ENCODE measurements around the gene ACTL9. TPM values are rescaled to one million over a fixed set of nuclear protein-coding genes. Genes with fewer than 3 reads are reported as not detected.

ACTL9 gene
- polyA plus RNA-seq, 1 of the 3 experiments (the other 2 are of a cell fraction), result not detected

GRCh38 chr19:8665468-8666213 lies 33.0 kb downstream of the ACTL9 start:
- no peaks in the 10 kb centered on the region for H3K36me3 ChIP-seq (replicated peaks in 1 of 2; ENCODE audit: control insufficient read depth in 1 of 2, insufficient read depth in 2 of 2, low read length in 1 of 2)
- no peaks in the 10 kb centered on the region for H3K9me2 ChIP-seq
- no peak overlapping the region for H3K9ac ChIP-seq
- ChIA-PET CTCF (interaction anchor here (0.7 to 1.0 kb wide), 4 partner anchors 11 to 1762 kb away, joined by 3 to 4 read pairs (median 3); no protein-coding TSS in a partner anchor), POLR2A (no interaction called here)
- H2AFZ ChIP-seq (ENCODE audit: low read depth), result no peak overlapping the region
- H3K27me3 ChIP-seq (ENCODE audit: insufficient read depth), result peaks cover 35% of the 10 kb centered on the region; the same call in 1 of the 2 replicates
- H3K9me3 ChIP-seq, result no peaks in the 10 kb centered on the region
- TF ChIP-seq NFIC (IDR thresholded peaks at IDR 0.05; ENCODE audit: borderline replicate concordance), result no peak
- TF ChIP-seq JUND (IDR thresholded peaks at IDR 0.05), result no peak
- no peak for TF ChIP-seq MXI1 (IDR thresholded peaks at IDR 0.05; ENCODE audit: low read depth, low read length)
- no peak for TF ChIP-seq MEF2A (IDR thresholded peaks at IDR 0.05; ENCODE audit: borderline replicate concordance, low read depth)
- TF ChIP-seq YY1 (IDR thresholded peaks at IDR 0.05; ENCODE audit: low read depth), result no peak
- TF ChIP-seq RFX5 (IDR thresholded peaks at IDR 0.05; ENCODE audit: low read length), result no peak
- TF ChIP-seq FOXM1 (IDR thresholded peaks at IDR 0.05; ENCODE audit: low read depth), result no peak
- no peak overlapping the region for H3K27ac ChIP-seq (ENCODE audit: low read depth in 2 of 2, low read length in 1 of 2)
- no peaks in the 10 kb centered on the region for H3K79me2 ChIP-seq (ENCODE audit: insufficient read depth)
- H4K20me1 ChIP-seq (ENCODE audit: insufficient read depth), result no peaks in the 10 kb centered on the region
- H3K4me2 ChIP-seq, result no peak overlapping the region
- H3K4me3 ChIP-seq (ENCODE audit: low read depth in 2 of 2, low read length in 1 of 2), result no peak overlapping the region
- no peaks in the 10 kb centered on the region for H3F3A ChIP-seq (replicated peaks; ENCODE audit: insufficient read depth)
- 3% methylated on average over 3 of the region's 3 CpGs for WGBS (ENCODE audit: low lambda C conversion rate)
- no peaks in the 10 kb centered on the region for H3K4me1 ChIP-seq (ENCODE audit: control insufficient read depth in 1 of 2, insufficient read depth in 2 of 2, low read depth in 1 of 2, low read length in 1 of 2)
- DNase-seq, result no peak

GRCh38 chr19:8664671-8665057 lies 33.9 kb downstream of the ACTL9 start:
- no peaks in the 10 kb centered on the region for H3K4me1 ChIP-seq (ENCODE audit: control insufficient read depth in 1 of 2, insufficient read depth in 2 of 2, low read depth in 1 of 2, low read length in 1 of 2)
- no peaks in the 10 kb centered on the region for H3K36me3 ChIP-seq (replicated peaks in 1 of 2; ENCODE audit: control insufficient read depth in 1 of 2, insufficient read depth in 2 of 2, low read length in 1 of 2)
- TF ChIP-seq NFIC (IDR thresholded peaks at IDR 0.05; ENCODE audit: borderline replicate concordance) (no peak), EP300 (IDR thresholded peaks at IDR 0.05; ENCODE audit: borderline replicate concordance in 1 of 2, low read depth in 1 of 2, low read length in 1 of 2) (no peak), NRF1 (IDR thresholded peaks at IDR 0.05; ENCODE audit: low read depth, low read length) (no peak), EZH2phosphoT487 (IDR thresholded peaks at IDR 0.05; ENCODE audit: borderline replicate concordance, low read depth) (no peak), RAD21 (IDR thresholded peaks at IDR 0.05; ENCODE audit: low read length) (no peak), RXRA (IDR thresholded peaks at IDR 0.05; ENCODE audit: borderline replicate concordance, low read depth) (no peak)
- peaks cover 42% of the 10 kb centered on the region for H3K27me3 ChIP-seq (ENCODE audit: insufficient read depth)
- no peak overlapping the region for H3K27ac ChIP-seq (ENCODE audit: low read depth in 2 of 2, low read length in 1 of 2)
- no peaks in the 10 kb centered on the region for H3K9me2 ChIP-seq
- no peaks in the 10 kb centered on the region for H3K9me3 ChIP-seq
- no peak overlapping the region for H2AFZ ChIP-seq (ENCODE audit: low read depth)
- POLR2A ChIA-PET, result no interaction called here
- no peak overlapping the region for H3K4me2 ChIP-seq
- WGBS (ENCODE audit: low lambda C conversion rate), result 14% methylated on average over 2 of the region's 4 CpGs
- CTCF ChIA-PET, result interaction anchor here (1.0 kb wide), 2 partner anchors 23 to 30 kb away, joined by 3 to 4 read pairs; no protein-coding TSS in a partner anchor
- no peak overlapping the region for H3K9ac ChIP-seq
- H3K4me3 ChIP-seq (ENCODE audit: low read depth in 2 of 2, low read length in 1 of 2), result no peak overlapping the region
- H3K79me2 ChIP-seq (ENCODE audit: insufficient read depth), result no peaks in the 10 kb centered on the region
- no peak for DNase-seq
- no peaks in the 10 kb centered on the region for H3F3A ChIP-seq (replicated peaks; ENCODE audit: insufficient read depth)
- H4K20me1 ChIP-seq (ENCODE audit: insufficient read depth), result no peaks in the 10 kb centered on the region

All from SK-N-SH (cell line).